Upper lobe of right lung (tissue), 1 donor: ENCODE measurements around the gene SEC23B. TPM values are rescaled to one million over a fixed set of nuclear protein-coding genes. Genes with fewer than 3 reads are reported as not detected.

Experiments
- ATAC-seq: fragments of 200-7000 bp; cut with Tn5 transposase; one replicate; pipeline ENCODE4 v1.9.1; 2020; ENCODE audit warnings: mild to moderate bottlenecking, moderate library complexity
- DNase-seq: peaks from one replicate; pipeline ENCODE4 v3.0.0-alpha.2; 2020
- H3K27ac ChIP-seq: fragments of 200-600 bp; one replicate; pipeline ENCODE4 v1.8.0; 2022
- H3K27me3 ChIP-seq: fragments of 200-600 bp; one replicate; pipeline ENCODE4 v1.8.0; 2022; ENCODE audit warnings: mild to moderate bottlenecking
- H3K36me3 ChIP-seq: fragments of 200-600 bp; one replicate; pipeline ENCODE4 v1.8.0; 2022
- H3K4me1 ChIP-seq: fragments of 200-600 bp; one replicate; pipeline ENCODE4 v1.8.0; 2022
- H3K4me3 ChIP-seq: fragments of 200-600 bp; one replicate; pipeline ENCODE4 v1.8.0; 2022; ENCODE audit warnings: mild to moderate bottlenecking
- H3K9me3 ChIP-seq: fragments of 200-600 bp; one replicate; pipeline ENCODE4 v1.8.0; 2022
- intact Hi-C: fragments of 100-400 bp; cut with DNase I; formaldehyde crosslinking; loops from one replicate; pipeline ENCODE4 v1.11.0; 2022
- total RNA-seq: library from RNA; stranded (reverse); fragmentation: NEBNext Ultra II Directional; extraction: Animal tissue kit (Norgen Biotek cat#: 25700); gene quantifications from one replicate; pipeline ENCODE4 v1.2.1, GENCODE V29; 2021
- TF ChIP-seq, protein P1 (sequence below): fragments of 200-600 bp; IDR thresholded peaks from one replicate; pipeline ENCODE4 v1.8.0; 2022; ENCODE audit warnings: antibody characterized with exemption
- donor health status: DM: no; HTN: yes; CAD: no; lungs with severe emphysema.

SEC23B gene
- total RNA-seq, 1 donor from 2014 or later: 62.9 TPM

DNA sequence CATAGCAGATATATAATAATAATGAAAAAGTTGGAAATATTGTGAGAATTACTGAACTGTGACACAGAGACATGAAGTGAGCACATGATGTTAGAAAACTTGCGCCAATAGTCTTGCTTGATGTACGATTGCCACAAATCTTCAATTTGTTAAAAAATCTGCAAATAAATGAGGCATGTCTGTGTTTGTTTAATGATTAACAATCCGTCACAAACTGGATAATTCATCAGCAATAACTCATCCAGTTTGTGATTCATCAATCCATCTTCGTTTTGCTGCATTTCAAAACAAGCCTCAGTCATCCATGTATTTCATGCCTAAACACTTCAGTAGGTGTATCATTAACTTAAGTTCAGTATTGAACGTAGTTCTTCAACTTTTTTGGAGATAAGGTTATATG is 34.0 kb downstream of the SEC23B start:
- Histone ChIP-seq H3K4me3 (no peak overlapping the region), H3K27ac (no peak overlapping the region), H3K36me3 (peaks cover 74% of the 10 kb centered on the region), H3K4me1 (no peaks in the 10 kb centered on the region), H3K9me3 (no peaks in the 10 kb centered on the region), H3K27me3 (no peaks in the 10 kb centered on the region)
- ATAC-seq (no peak), DNase-seq (no peak)
- TF ChIP-seq, protein P1, sequence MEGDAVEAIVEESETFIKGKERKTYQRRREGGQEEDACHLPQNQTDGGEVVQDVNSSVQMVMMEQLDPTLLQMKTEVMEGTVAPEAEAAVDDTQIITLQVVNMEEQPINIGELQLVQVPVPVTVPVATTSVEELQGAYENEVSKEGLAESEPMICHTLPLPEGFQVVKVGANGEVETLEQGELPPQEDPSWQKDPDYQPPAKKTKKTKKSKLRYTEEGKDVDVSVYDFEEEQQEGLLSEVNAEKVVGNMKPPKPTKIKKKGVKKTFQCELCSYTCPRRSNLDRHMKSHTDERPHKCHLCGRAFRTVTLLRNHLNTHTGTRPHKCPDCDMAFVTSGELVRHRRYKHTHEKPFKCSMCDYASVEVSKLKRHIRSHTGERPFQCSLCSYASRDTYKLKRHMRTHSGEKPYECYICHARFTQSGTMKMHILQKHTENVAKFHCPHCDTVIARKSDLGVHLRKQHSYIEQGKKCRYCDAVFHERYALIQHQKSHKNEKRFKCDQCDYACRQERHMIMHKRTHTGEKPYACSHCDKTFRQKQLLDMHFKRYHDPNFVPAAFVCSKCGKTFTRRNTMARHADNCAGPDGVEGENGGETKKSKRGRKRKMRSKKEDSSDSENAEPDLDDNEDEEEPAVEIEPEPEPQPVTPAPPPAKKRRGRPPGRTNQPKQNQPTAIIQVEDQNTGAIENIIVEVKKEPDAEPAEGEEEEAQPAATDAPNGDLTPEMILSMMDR: no peak
- intact Hi-C loops: no loop called here

GRCh38 chr20:18543216-18543615 is 35.5 kb downstream of the SEC23B start:
- no peaks in the 10 kb centered on the region for H3K9me3 ChIP-seq
- no peak overlapping the region for H3K4me3 ChIP-seq
- peaks cover 84% of the 10 kb centered on the region for H3K36me3 ChIP-seq
- TF ChIP-seq, protein P1: no peak
- no peak overlapping the region for H3K27ac ChIP-seq
- no peak for DNase-seq
- intact Hi-C loops: no loop called here
- H3K27me3 ChIP-seq: no peaks in the 10 kb centered on the region
- H3K4me1 ChIP-seq: no peaks in the 10 kb centered on the region
- ATAC-seq: no peak

GRCh38 chr20:18543932-18544331 is 36.2 kb downstream of the SEC23B start:
- Histone ChIP-seq H3K36me3 (peaks cover 91% of the 10 kb centered on the region), H3K9me3 (no peaks in the 10 kb centered on the region), H3K27me3 (no peaks in the 10 kb centered on the region), H3K27ac (no peak overlapping the region), H3K4me3 (no peak overlapping the region), H3K4me1 (no peaks in the 10 kb centered on the region)
- intact Hi-C loops: no loop called here
- no peak for ATAC-seq
- TF ChIP-seq, protein P1: no peak
- no peak for DNase-seq

GRCh38 chr20:18545566-18545965 is 37.8 kb downstream of the SEC23B start:
- ATAC-seq: no peak
- Histone ChIP-seq H3K27me3 (no peaks in the 10 kb centered on the region), H3K9me3 (no peaks in the 10 kb centered on the region), H3K4me3 (no peak overlapping the region), H3K36me3 (peaks cover 97% of the 10 kb centered on the region), H3K27ac (no peak overlapping the region), H3K4me1 (no peaks in the 10 kb centered on the region)
- TF ChIP-seq, protein P1: no peak
- no peak for DNase-seq
- intact Hi-C loops: no loop called here

DNA sequence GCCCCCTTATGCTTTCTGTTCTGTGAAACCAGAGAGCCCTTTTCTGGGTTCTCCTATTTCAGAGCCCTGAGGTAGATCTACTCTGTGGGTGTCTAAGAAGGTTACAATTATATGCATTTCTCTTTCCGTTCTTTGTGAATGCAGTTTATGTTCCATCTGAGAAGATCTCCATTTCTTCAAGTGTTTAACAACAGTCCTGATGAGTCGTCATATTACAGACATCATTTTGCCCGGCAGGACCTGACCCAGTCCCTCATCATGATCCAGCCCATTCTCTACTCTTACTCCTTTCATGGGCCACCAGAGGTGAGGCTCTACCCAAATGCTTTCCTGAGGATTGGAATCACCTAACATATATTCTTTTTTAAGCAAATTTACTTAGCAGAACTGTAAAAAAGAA is 40.7 kb downstream of the SEC23B start:
- intact Hi-C loops: no loop called here
- TF ChIP-seq, protein P1: no peak
- DNase-seq (no peak), ATAC-seq (no peak)
- Histone ChIP-seq H3K27ac (no peak overlapping the region), H3K4me3 (no peak overlapping the region), H3K4me1 (no peaks in the 10 kb centered on the region), H3K36me3 (peaks cover 97% of the 10 kb centered on the region), H3K9me3 (no peaks in the 10 kb centered on the region), H3K27me3 (no peaks in the 10 kb centered on the region)

DNA sequence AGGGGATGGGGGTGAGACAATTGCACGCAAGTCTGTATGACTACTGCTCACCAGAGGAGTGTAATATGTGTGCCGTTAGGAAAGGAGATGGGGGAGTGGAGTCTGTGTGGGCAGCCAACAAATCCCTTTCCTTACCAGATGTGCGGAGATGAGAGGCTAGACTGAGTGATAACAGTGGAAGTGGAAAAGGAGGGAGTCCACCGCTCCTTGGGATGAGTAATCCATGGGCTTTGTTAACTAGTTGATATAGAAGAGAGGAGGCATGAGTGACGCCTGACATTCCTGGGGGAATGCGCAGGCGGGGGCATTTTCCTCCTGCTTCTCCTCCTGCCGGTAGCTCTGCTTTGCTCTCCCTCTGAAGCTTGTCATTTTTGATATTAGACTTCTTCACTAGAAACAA is 46.0 kb downstream of the SEC23B start:
- DNase-seq: no peak
- no peak for ATAC-seq
- H3K27me3 ChIP-seq: no peaks in the 10 kb centered on the region
- peaks cover 96% of the 10 kb centered on the region for H3K36me3 ChIP-seq
- TF ChIP-seq, protein P1: no peak
- intact Hi-C loops: no loop called here
- no peak overlapping the region for H3K4me3 ChIP-seq
- H3K9me3 ChIP-seq: no peaks in the 10 kb centered on the region
- H3K4me1 ChIP-seq: no peaks in the 10 kb centered on the region
- H3K27ac ChIP-seq: no peak overlapping the region
